ENCODE data around the gene KLK3.

The KLK3 gene

GRCh38 chr19:50896591-50897190, 42.0 kb downstream of the KLK3 start:
- H4K91ac ChIP-seq (ENCODE audit: low read depth, low read length, poor library complexity), result no peak overlapping the region
- no CpG with 5 or more reads among the region's 6 CpGs for WGBS, 2 donors (ENCODE audit: extremely low coverage in 2 of 2, insufficient read length in 2 of 2, insufficient replicate concordance in 1 of 2)
- no peak overlapping the region for H3K27ac ChIP-seq (replicated peaks; ENCODE audit: low read length)

GRCh38 chr19:50897191-50897607, 42.5 kb downstream of the KLK3 start:
- no peak overlapping the region for H3K4ac ChIP-seq (ENCODE audit: low read length)
- H3K79me1 ChIP-seq (ENCODE audit: low read depth, low read length), result no peaks in the 10 kb centered on the region
- H3K9me3 ChIP-seq (replicated peaks in 1 of 2; ENCODE audit: control insufficient read depth in 2 of 2, insufficient read depth in 1 of 2, low read depth in 1 of 2, low read length in 2 of 2), result peaks cover 0 to 10% of the 10 kb centered on the region in 2 donors
- H2AFZ ChIP-seq (ENCODE audit: low read length), result no peak overlapping the region
- no peak overlapping the region for H2BK120ac ChIP-seq (ENCODE audit: low read depth, low read length)
- no peak overlapping the region for H3K4me2 ChIP-seq (ENCODE audit: insufficient read depth, low read length, poor library complexity, severe bottlenecking)
- WGBS, 2 donors (ENCODE audit: extremely low coverage in 2 of 2, insufficient read length in 2 of 2, insufficient replicate concordance in 1 of 2), result no CpG with 5 or more reads among the region's 3 CpGs
- no peak overlapping the region for H3K23ac ChIP-seq (ENCODE audit: low read depth, low read length, poor library complexity)
- H2AK5ac ChIP-seq (ENCODE audit: low read depth, low read length), result no peak overlapping the region
- no peak overlapping the region for H2BK5ac ChIP-seq (ENCODE audit: low read length)
- H3K9ac ChIP-seq (ENCODE audit: low read depth, low read length, poor library complexity), result no peak overlapping the region
- no peak for DNase-seq (ENCODE audit: low spot score)
- H3K18ac ChIP-seq (ENCODE audit: low read length), result no peak overlapping the region
- H4K8ac ChIP-seq (ENCODE audit: low read depth, low read length), result no peak overlapping the region
- no peak overlapping the region for H3K4me3 ChIP-seq (ENCODE audit: low read length in 2 of 2)
- no peak overlapping the region for H2BK12ac ChIP-seq (ENCODE audit: low read length)
- H4K91ac ChIP-seq (ENCODE audit: low read depth, low read length, poor library complexity), result no peak overlapping the region
- H3K27me3 ChIP-seq (ENCODE audit: control insufficient read depth in 3 of 3, insufficient read depth in 3 of 3, low read depth in 1 of 3, low read length in 3 of 3), result peaks cover 0 to 2% (median 0%) of the 10 kb centered on the region in 3 experiments
- no peaks in the 10 kb centered on the region for H3K36me3 ChIP-seq (replicated peaks in 1 of 2; ENCODE audit: control insufficient read depth in 2 of 2, insufficient read depth in 2 of 2, low read length in 2 of 2)
- no peak overlapping the region for H3K27ac ChIP-seq (replicated peaks; ENCODE audit: low read length)
- H2BK15ac ChIP-seq (ENCODE audit: low read length), result no peak overlapping the region
- H3K4me1 ChIP-seq (ENCODE audit: control insufficient read depth in 2 of 2, insufficient read depth in 1 of 2, low read depth in 1 of 2, low read length in 2 of 2), result no peaks in the 10 kb centered on the region
- no peak overlapping the region for H3K14ac ChIP-seq (ENCODE audit: low read length)

More at GRCh38 chr19:50896591-50897190, 42.0 kb downstream of the KLK3 start:
- no peak overlapping the region for H2AK5ac ChIP-seq (ENCODE audit: low read depth, low read length)
- no peak overlapping the region for H3K9ac ChIP-seq (ENCODE audit: low read depth, low read length, poor library complexity)
- DNase-seq (ENCODE audit: low spot score), result no peak
- no peak overlapping the region for H2BK12ac ChIP-seq (ENCODE audit: low read length)
- H3K4me1 ChIP-seq (ENCODE audit: control insufficient read depth in 2 of 2, insufficient read depth in 1 of 2, low read depth in 1 of 2, low read length in 2 of 2), result no peaks in the 10 kb centered on the region
- H4K8ac ChIP-seq (ENCODE audit: low read depth, low read length), result no peak overlapping the region
- peaks cover 0 to 2% (median 0%) of the 10 kb centered on the region in 3 experiments for H3K27me3 ChIP-seq (ENCODE audit: control insufficient read depth in 3 of 3, insufficient read depth in 3 of 3, low read depth in 1 of 3, low read length in 3 of 3)
- H3K4me3 ChIP-seq (ENCODE audit: low read length in 2 of 2), result no peak overlapping the region
- H3K9me3 ChIP-seq (replicated peaks in 1 of 2; ENCODE audit: control insufficient read depth in 2 of 2, insufficient read depth in 1 of 2, low read depth in 1 of 2, low read length in 2 of 2), result peaks cover 0 to 10% of the 10 kb centered on the region in 2 donors
- no peak overlapping the region for H3K23ac ChIP-seq (ENCODE audit: low read depth, low read length, poor library complexity)
- H2BK5ac ChIP-seq (ENCODE audit: low read length), result no peak overlapping the region
- no peak overlapping the region for H3K4ac ChIP-seq (ENCODE audit: low read length)
- no peaks in the 10 kb centered on the region for H3K79me1 ChIP-seq (ENCODE audit: low read depth, low read length)
- H2BK15ac ChIP-seq (ENCODE audit: low read length), result no peak overlapping the region
- no peak overlapping the region for H3K18ac ChIP-seq (ENCODE audit: low read length)
- H3K14ac ChIP-seq (ENCODE audit: low read length), result no peak overlapping the region
- H2AFZ ChIP-seq (ENCODE audit: low read length), result no peak overlapping the region
- no peak overlapping the region for H2BK120ac ChIP-seq (ENCODE audit: low read depth, low read length)
- H3K4me2 ChIP-seq (ENCODE audit: insufficient read depth, low read length, poor library complexity, severe bottlenecking), result no peak overlapping the region
- no peaks in the 10 kb centered on the region for H3K36me3 ChIP-seq (replicated peaks in 1 of 2; ENCODE audit: control insufficient read depth in 2 of 2, insufficient read depth in 2 of 2, low read length in 2 of 2)

- H4K91ac ChIP-seq (ENCODE audit: low read depth, low read length, poor library complexity), result no peak overlapping the region
- no CpG with 5 or more reads among the region's 3 CpGs for WGBS, 2 donors (ENCODE audit: extremely low coverage in 2 of 2, insufficient read length in 2 of 2, insufficient replicate concordance in 1 of 2)
- H3K4me3 ChIP-seq (ENCODE audit: low read length in 2 of 2), result no peak overlapping the region
- no peak overlapping the region for H2AFZ ChIP-seq (ENCODE audit: low read length)
- H4K8ac ChIP-seq (ENCODE audit: low read depth, low read length), result no peak overlapping the region
- peaks cover 0 to 8% of the 10 kb centered on the region in 2 donors for H3K9me3 ChIP-seq (replicated peaks in 1 of 2; ENCODE audit: control insufficient read depth in 2 of 2, insufficient read depth in 1 of 2, low read depth in 1 of 2, low read length in 2 of 2)
- no peak overlapping the region for H3K23ac ChIP-seq (ENCODE audit: low read depth, low read length, poor library complexity)
- H3K27ac ChIP-seq (replicated peaks; ENCODE audit: low read length), result no peak overlapping the region
- no peak overlapping the region for H3K14ac ChIP-seq (ENCODE audit: low read length)
- H3K4me1 ChIP-seq (ENCODE audit: control insufficient read depth in 2 of 2, insufficient read depth in 1 of 2, low read depth in 1 of 2, low read length in 2 of 2), result no peaks in the 10 kb centered on the region
- H2BK120ac ChIP-seq (ENCODE audit: low read depth, low read length), result no peak overlapping the region
- no peaks in the 10 kb centered on the region for H3K79me1 ChIP-seq (ENCODE audit: low read depth, low read length)
- H3K4me2 ChIP-seq (ENCODE audit: insufficient read depth, low read length, poor library complexity, severe bottlenecking), result no peak overlapping the region
- no peak overlapping the region for H2AK5ac ChIP-seq (ENCODE audit: low read depth, low read length)
- H3K18ac ChIP-seq (ENCODE audit: low read length), result no peak overlapping the region
- H3K9ac ChIP-seq (ENCODE audit: low read depth, low read length, poor library complexity), result no peak overlapping the region
- no peaks in the 10 kb centered on the region for H3K36me3 ChIP-seq (replicated peaks in 1 of 2; ENCODE audit: control insufficient read depth in 2 of 2, insufficient read depth in 2 of 2, low read length in 2 of 2)
- no peak overlapping the region for H2BK5ac ChIP-seq (ENCODE audit: low read length)
- peaks cover 0 to 2% (median 0%) of the 10 kb centered on the region in 3 experiments for H3K27me3 ChIP-seq (ENCODE audit: control insufficient read depth in 3 of 3, insufficient read depth in 3 of 3, low read depth in 1 of 3, low read length in 3 of 3)
- no peak overlapping the region for H2BK12ac ChIP-seq (ENCODE audit: low read length)
- H3K4ac ChIP-seq (ENCODE audit: low read length), result no peak overlapping the region
- DNase-seq (ENCODE audit: low spot score), result no peak
- no peak overlapping the region for H2BK15ac ChIP-seq (ENCODE audit: low read length)
These were observed 42.9 kb downstream of the KLK3 start for GRCh38 chr19:50897612-50898011.

GRCh38 chr19:50898018-50898417, 43.3 kb downstream of the KLK3 start:
- no CpG with 5 or more reads among the region's 4 CpGs for WGBS, 2 donors (ENCODE audit: extremely low coverage in 2 of 2, insufficient read length in 2 of 2, insufficient replicate concordance in 1 of 2)
- Histone ChIP-seq H2BK120ac (ENCODE audit: low read depth, low read length) (no peak overlapping the region), H3K4me2 (ENCODE audit: insufficient read depth, low read length, poor library complexity, severe bottlenecking) (no peak overlapping the region), H2AFZ (ENCODE audit: low read length) (no peak overlapping the region), H3K4me3 (ENCODE audit: low read length in 2 of 2) (no peak overlapping the region), H3K27ac (replicated peaks; ENCODE audit: low read length) (no peak overlapping the region), H3K4me1 (ENCODE audit: control insufficient read depth in 2 of 2, insufficient read depth in 1 of 2, low read depth in 1 of 2, low read length in 2 of 2) (no peaks in the 10 kb centered on the region), H2AK5ac (ENCODE audit: low read depth, low read length) (no peak overlapping the region), H3K9me3 (replicated peaks in 1 of 2; ENCODE audit: control insufficient read depth in 2 of 2, insufficient read depth in 1 of 2, low read depth in 1 of 2, low read length in 2 of 2) (peaks cover 0 to 7% of the 10 kb centered on the region in 2 donors), H4K8ac (ENCODE audit: low read depth, low read length) (no peak overlapping the region), H3K4ac (ENCODE audit: low read length) (no peak overlapping the region), H3K27me3 (ENCODE audit: control insufficient read depth in 3 of 3, insufficient read depth in 3 of 3, low read depth in 1 of 3, low read length in 3 of 3) (peaks cover 0 to 2% (median 0%) of the 10 kb centered on the region in 3 experiments), H2BK12ac (ENCODE audit: low read length) (no peak overlapping the region), H3K18ac (ENCODE audit: low read length) (no peak overlapping the region), H4K91ac (ENCODE audit: low read depth, low read length, poor library complexity) (no peak overlapping the region), H3K36me3 (replicated peaks in 1 of 2; ENCODE audit: control insufficient read depth in 2 of 2, insufficient read depth in 2 of 2, low read length in 2 of 2) (no peaks in the 10 kb centered on the region), H3K9ac (ENCODE audit: low read depth, low read length, poor library complexity) (no peak overlapping the region), H3K14ac (ENCODE audit: low read length) (no peak overlapping the region), H2BK5ac (ENCODE audit: low read length) (no peak overlapping the region), H3K79me1 (ENCODE audit: low read depth, low read length) (no peaks in the 10 kb centered on the region), H3K23ac (ENCODE audit: low read depth, low read length, poor library complexity) (no peak overlapping the region), H2BK15ac (ENCODE audit: low read length) (no peak overlapping the region)
- DNase-seq (ENCODE audit: low spot score), result no peak
